Subcutaneous abdominal adipose tissue (tissue), 5 donors: ENCODE data around the gene MYO7B.

ENCODE experiments used
- H3K27ac ChIP-seq: one replicate; pipeline ENCODE4 v1.7.0; 2013; ENCODE audit warnings: low read depth, mild to moderate bottlenecking, inconsistent platforms, low read length, moderate library complexity
- H3K27me3 ChIP-seq, 5 donors: one replicate each; pipeline ENCODE4 v1.7.0; 2013; ENCODE audit warnings: low read length in 5 of 5, inconsistent platforms in 1 of 5; ENCODE audit not compliant: control insufficient read depth in 5 of 5, insufficient read depth in 4 of 5
- H3K36me3 ChIP-seq, 5 donors: one replicate each; pipeline ENCODE4 v1.7.0; 2013; ENCODE audit warnings: low read length in 5 of 5; ENCODE audit not compliant: control insufficient read depth in 5 of 5, insufficient read depth in 5 of 5
- H3K4me1 ChIP-seq, 5 donors: one replicate each; pipeline ENCODE4 v1.7.0; 2013; ENCODE audit warnings: low read length in 5 of 5, mild to moderate bottlenecking in 3 of 5, moderate library complexity in 1 of 5; ENCODE audit not compliant: control insufficient read depth in 5 of 5, insufficient read depth in 5 of 5
- H3K4me3 ChIP-seq, 5 donors: one replicate each; pipeline ENCODE4 v1.7.0; 2013; ENCODE audit warnings: low read length in 5 of 5, low read depth in 1 of 5
- H3K9ac ChIP-seq, 5 donors: one replicate each; pipeline ENCODE4 v1.7.0; 2013; ENCODE audit warnings: low read length in 5 of 5, mild to moderate bottlenecking in 4 of 5, moderate library complexity in 3 of 5
- H3K9me3 ChIP-seq, 5 donors: one replicate each; pipeline ENCODE4 v1.7.0; 2013; ENCODE audit warnings: low read length in 5 of 5; ENCODE audit not compliant: control insufficient read depth in 5 of 5
- donor health status: healthy.
- donor health status: healthy.
- donor health status: healthy.
- donor health status: healthy.
- donor health status: healthy.

Gene MYO7B

DNA sequence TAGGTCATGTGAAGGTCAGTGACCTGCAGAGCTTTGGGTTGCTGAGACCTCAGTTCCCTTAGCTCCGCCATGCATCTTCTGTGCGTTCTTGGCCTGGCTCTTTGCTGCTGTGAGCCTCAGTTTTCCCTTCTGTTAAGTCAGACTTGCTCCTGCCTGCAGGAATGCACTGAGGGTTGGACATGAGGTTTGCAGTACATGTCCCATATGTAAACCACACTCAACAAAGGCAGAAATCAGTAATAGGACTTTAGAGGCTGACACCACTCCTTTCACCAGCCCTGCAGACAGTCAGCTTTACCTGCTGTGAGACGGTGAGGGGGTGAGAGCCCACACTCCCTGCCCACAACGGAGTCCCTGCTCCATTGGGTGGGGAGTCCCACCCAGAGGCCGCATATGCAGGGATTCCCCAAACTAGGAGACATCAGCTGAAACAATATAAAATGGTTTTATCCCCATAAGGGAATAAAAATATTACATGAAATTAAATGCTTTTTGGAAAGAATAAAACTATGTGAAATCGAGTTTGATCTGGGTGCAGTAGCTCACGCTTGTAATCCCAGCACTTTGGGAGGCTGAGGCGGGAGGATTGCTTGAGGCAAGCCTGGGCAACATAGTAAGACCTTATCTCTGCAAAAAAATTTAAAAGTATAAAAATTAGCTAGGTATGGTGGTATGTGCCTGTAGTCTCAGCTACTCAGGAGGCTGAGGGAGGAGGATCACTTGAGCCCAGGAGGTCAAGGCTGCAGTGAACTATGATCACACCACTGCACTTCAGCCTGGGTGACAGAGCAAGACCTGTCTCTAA is 55.1 kb downstream of the MYO7B start:
- H3K36me3 ChIP-seq = no peaks in the 10 kb centered on the region
- no peaks in the 10 kb centered on the region for H3K9me3 ChIP-seq
- no peak overlapping the region for H3K27ac ChIP-seq

GRCh38 chr2:127591221-127591923 is 55.9 kb downstream of the MYO7B start:
- peaks cover 0 to 2% (median 0%) of the 10 kb centered on the region in 5 donors for H3K4me1 ChIP-seq
- H3K9ac ChIP-seq = no peak overlapping the region
- no peak overlapping the region for H3K27ac ChIP-seq
- H3K4me3 ChIP-seq = no peak overlapping the region
- H3K9me3 ChIP-seq = peaks cover 0 to 2% (median 0%) of the 10 kb centered on the region in 5 donors
- H3K27me3 ChIP-seq = no peaks in the 10 kb centered on the region
- no peaks in the 10 kb centered on the region for H3K36me3 ChIP-seq

More for the DNA sequence above, 55.1 kb downstream of the MYO7B start:
- Histone ChIP-seq H3K4me3 (no peak overlapping the region), H3K9ac (no peak overlapping the region), H3K4me1 (peaks cover 0 to 2% (median 0%) of the 10 kb centered on the region in 5 donors), H3K27me3 (no peaks in the 10 kb centered on the region)

GRCh38 chr2:127592761-127593227 is 57.3 kb downstream of the MYO7B start:
- no peaks in the 10 kb centered on the region for H3K36me3 ChIP-seq
- no peaks in the 10 kb centered on the region for H3K27me3 ChIP-seq
- peaks cover 0 to 2% (median 0%) of the 10 kb centered on the region in 5 donors for H3K4me1 ChIP-seq
- H3K4me3 ChIP-seq = no peak overlapping the region
- peaks cover 0 to 2% (median 0%) of the 10 kb centered on the region in 5 donors for H3K9me3 ChIP-seq
- no peak overlapping the region for H3K27ac ChIP-seq
- H3K9ac ChIP-seq = no peak overlapping the region

DNA sequence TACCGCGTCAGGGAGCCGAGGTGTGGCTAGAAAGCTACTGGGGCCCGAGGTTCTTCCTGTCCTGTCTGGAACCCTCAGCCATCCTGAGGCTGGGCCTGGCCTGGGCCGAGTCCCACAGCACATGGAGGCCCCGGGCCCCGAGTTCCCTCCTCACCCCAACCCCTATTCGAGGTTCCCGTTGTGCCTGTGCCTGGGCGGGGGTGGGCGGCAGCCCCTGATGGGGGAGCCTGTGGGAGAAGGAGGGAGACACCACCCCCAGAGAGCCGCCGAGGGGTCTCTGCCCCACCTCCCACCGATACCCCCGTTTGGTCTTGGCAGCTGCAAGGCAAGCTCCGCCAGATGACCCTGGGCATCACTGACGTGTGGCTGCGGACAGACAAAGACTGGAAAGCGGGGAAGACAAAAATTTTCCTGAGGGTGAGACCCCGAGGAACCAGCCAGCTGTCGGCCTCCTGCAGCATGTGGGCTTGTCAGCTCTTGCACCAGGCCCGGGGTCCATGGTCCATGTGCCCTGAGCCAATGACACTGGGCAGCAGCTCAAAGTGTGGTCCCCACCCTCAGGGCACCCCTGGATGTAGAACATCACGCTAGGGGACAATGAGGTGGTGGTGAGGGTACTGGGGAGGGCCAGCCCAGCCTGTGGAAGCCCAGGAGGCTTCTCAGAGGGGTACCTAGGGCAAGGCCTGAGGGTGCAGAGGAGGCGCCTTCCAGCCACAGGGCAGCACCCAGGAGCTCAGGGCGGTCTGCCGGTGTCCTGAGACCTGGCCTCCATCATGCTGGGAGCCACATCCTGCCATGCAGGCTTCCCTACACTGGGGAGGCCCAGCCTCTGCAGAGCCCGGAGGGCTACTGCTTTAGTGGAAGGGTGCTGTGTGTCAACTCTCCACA is 58.0 kb downstream of the MYO7B start:
- Histone ChIP-seq H3K27me3 (no peaks in the 10 kb centered on the region), H3K27ac (no peak overlapping the region), H3K9me3 (peaks cover 0 to 2% (median 0%) of the 10 kb centered on the region in 5 donors), H3K36me3 (no peaks in the 10 kb centered on the region), H3K4me3 (no peak overlapping the region), H3K4me1 (peaks cover 0 to 2% (median 0%) of the 10 kb centered on the region in 5 donors), H3K9ac (no peak overlapping the region)

- Histone ChIP-seq H3K4me1 (peaks cover 0 to 2% (median 0%) of the 10 kb centered on the region in 5 donors), H3K36me3 (no peaks in the 10 kb centered on the region)
Measured at GRCh38 chr2:127594116-127594591, 58.7 kb downstream of the MYO7B start.

DNA sequence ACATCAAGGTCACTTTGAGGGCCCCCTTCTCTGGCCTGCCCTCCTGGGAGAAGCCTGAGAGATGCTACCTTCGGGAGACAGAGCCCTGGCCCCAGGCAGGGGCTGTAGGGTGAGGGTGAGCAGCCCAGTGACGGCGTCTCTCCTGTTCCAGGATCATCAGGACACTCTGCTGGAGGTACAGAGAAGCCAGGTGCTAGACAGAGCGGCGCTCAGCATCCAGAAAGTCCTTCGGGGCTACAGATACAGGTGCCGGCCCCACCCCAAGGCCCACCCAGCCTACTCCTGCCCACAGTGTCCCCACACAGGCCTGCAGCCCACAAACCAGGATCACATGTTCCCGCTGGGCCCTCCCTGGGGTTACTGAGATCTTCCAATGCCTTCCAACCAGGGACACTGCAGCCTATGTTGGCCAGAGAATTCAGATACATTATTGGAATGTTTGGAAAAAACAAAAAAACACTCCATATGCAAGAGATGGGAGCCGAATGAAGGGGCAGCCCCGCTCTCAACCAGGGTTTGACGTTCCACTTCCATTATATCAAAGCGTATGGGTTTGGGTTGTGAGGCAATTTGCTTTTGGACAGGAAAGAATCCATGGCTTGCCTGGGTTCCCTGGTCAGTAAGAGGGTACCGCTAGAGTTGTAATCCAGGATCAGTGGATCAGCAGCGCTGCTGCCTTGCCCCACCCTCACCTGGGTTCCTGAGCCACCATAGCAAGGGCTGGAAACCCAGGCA is 61.0 kb downstream of the MYO7B start:
- H3K36me3 ChIP-seq = no peaks in the 10 kb centered on the region
- no peak overlapping the region for H3K27ac ChIP-seq
- no peaks in the 10 kb centered on the region for H3K27me3 ChIP-seq
- H3K4me1 ChIP-seq = peaks cover 0 to 2% (median 0%) of the 10 kb centered on the region in 5 donors
- peaks cover 0 to 2% (median 0%) of the 10 kb centered on the region in 5 donors for H3K9me3 ChIP-seq
- no peak overlapping the region for H3K4me3 ChIP-seq
- no peak overlapping the region for H3K9ac ChIP-seq

More at GRCh38 chr2:127594116-127594591, 58.7 kb downstream of the MYO7B start:
- Histone ChIP-seq H3K9ac (no peak overlapping the region), H3K27me3 (no peaks in the 10 kb centered on the region), H3K9me3 (peaks cover 0 to 2% (median 0%) of the 10 kb centered on the region in 5 donors), H3K4me3 (no peak overlapping the region), H3K27ac (no peak overlapping the region)

- Histone ChIP-seq H3K27ac (no peak overlapping the region), H3K4me1 (no peaks in the 10 kb centered on the region), H3K4me3 (no peak overlapping the region), H3K27me3 (no peaks in the 10 kb centered on the region), H3K9me3 (peaks cover 0 to 2% (median 0%) of the 10 kb centered on the region in 5 donors), H3K36me3 (no peaks in the 10 kb centered on the region), H3K9ac (no peak overlapping the region)
Measured at GRCh38 chr2:127597046-127597983, 61.8 kb downstream of the MYO7B start.

DNA sequence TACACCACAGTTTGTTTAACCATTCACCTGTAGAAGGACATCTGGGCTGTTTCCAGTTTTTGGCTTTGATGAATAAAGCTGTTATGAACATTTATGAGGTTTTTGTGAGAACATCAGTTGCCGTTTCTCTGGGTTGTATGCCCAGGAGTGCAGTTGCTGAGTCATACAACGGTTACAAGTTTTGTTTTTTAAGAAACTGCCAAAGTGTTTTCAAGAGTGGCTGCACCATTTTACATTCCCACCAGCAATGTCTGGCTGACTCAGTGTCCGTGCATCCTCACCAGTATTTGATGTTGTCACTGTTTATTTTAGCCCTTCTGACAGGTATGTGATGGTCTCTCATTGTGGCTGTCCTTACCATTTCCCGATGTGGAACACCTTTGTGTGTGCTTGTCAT is 62.5 kb downstream of the MYO7B start:
- H3K9ac ChIP-seq = no peak overlapping the region
- no peak overlapping the region for H3K27ac ChIP-seq
- no peaks in the 10 kb centered on the region for H3K27me3 ChIP-seq
- no peaks in the 10 kb centered on the region for H3K4me1 ChIP-seq
- H3K4me3 ChIP-seq = no peak overlapping the region
- H3K9me3 ChIP-seq = peaks cover 0 to 2% (median 0%) of the 10 kb centered on the region in 5 donors
- H3K36me3 ChIP-seq = no peaks in the 10 kb centered on the region
